Measurements from ENCODE around the gene KCNK3. TPM values are rescaled to one million over a fixed set of nuclear protein-coding genes. Genes with fewer than 3 reads are reported as not detected.

Gene KCNK3
- total RNA-seq, 4 donors from 2014 or later: 1.6 to 7.7 (median 3.5) TPM

DNA sequence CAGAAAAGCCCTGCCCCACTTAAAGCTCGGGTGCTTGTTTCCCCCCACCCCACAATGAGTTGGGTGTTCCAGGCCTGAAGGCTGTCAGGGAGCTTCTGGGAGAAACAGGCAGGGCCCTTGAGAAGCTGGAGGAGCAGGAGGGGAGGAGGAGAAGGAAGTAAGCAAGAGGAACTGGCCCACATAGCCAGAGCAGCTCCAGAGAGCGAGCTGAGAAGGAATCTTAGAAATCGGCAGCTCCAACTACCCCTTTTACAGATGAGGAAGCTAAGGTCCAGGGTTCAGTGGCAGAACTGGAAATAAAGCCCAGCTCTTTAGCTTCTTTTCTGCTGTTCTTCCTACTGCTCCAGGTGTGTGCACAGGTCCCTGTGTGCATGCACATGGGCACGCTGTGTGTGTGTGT, 12.7 kb upstream of the KCNK3 start:
- DNase-seq (ENCODE audit: low spot score) (no peak), ATAC-seq (ENCODE audit: low FRiP score) (no peak)
- no peak for TF ChIP-seq CTCF (IDR thresholded peaks at IDR 0.05)

DNA sequence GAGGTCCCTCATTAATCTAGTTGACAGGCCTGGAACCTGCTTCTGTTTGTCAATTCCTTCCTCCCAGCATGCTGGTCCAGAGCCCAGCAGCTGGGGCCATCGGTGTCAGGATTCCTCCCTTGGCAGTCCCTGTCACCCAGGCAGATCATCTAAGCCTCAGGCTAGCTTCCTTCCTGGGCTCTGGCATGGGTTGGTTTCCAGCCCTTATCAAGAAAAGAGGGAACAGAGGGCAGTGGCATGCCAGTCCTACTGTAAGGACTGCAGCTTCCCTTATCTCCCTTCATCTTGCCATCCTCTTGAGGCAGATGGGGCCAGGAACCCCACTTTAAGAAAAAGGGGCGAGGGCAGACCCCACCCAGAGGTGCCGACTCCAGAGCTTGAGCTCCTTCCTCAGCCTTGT, 10.9 kb upstream of the KCNK3 start:
- no peak for ATAC-seq (ENCODE audit: low FRiP score)
- TF ChIP-seq CTCF (IDR thresholded peaks at IDR 0.05): no peak
- no peak for DNase-seq (ENCODE audit: low spot score)

GRCh38 chr2:26682155-26682554, 10.4 kb upstream of the KCNK3 start:
- DNase-seq (ENCODE audit: low spot score) (no peak), ATAC-seq (ENCODE audit: low FRiP score) (no peak)
- no peak for TF ChIP-seq CTCF (IDR thresholded peaks at IDR 0.05)

DNA sequence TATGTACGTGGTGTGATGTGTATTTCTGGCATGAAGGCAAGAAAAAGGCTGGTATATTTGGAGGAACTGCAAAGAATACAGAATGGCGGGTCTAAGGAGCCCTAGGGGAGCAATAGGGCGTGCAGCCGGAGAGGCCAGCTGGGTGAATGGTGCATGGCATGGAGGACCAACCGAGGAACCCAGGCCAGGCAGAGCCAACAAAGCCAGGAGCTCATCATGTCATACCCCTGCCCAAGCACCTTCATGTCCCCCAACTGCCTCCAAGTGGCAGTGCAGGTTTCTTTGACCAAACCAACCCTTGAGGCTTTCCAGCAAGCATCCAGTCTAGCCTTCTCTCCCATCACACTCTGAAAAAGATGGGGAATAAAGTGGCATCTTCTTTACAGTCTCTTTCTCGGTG, 8.9 kb upstream of the KCNK3 start:
- ATAC-seq (ENCODE audit: low FRiP score): no peak
- DNase-seq (ENCODE audit: low spot score): no peak
- TF ChIP-seq CTCF (IDR thresholded peaks at IDR 0.05): no peak

- no peak for ATAC-seq (ENCODE audit: low FRiP score)
- TF ChIP-seq CTCF (IDR thresholded peaks at IDR 0.05): no peak
- no peak for DNase-seq (ENCODE audit: low spot score)
These were observed 7.2 kb upstream of the KCNK3 start for GRCh38 chr2:26685341-26685740.

GRCh38 chr2:26685989-26686839, 6.3 kb upstream of the KCNK3 start:
- ATAC-seq (ENCODE audit: low FRiP score) (no peak), DNase-seq (ENCODE audit: low spot score) (no peak)
- no peak for TF ChIP-seq CTCF (IDR thresholded peaks at IDR 0.05)

GRCh38 chr2:26687328-26687727, 5.2 kb upstream of the KCNK3 start:
- TF ChIP-seq CTCF (IDR thresholded peaks at IDR 0.05): no peak
- DNase-seq (ENCODE audit: low spot score) (no peak), ATAC-seq (ENCODE audit: low FRiP score) (no peak)

Data from omental fat pad (tissue), 4 donors.